ENCODE data around the gene METTL25. TPM values are rescaled to one million over a fixed set of nuclear protein-coding genes. Genes with fewer than 3 reads are reported as not detected.
"Not testable (repeated sequence)": the region's sequence is repeated elsewhere in the genome, so short reads cannot be mapped to it uniquely, and the experiment has no call there.

METTL25 gene
- 9.1 and 9.2 TPM in 2 replicates for total RNA-seq (2014; rRNA removed; shearing (Covaris generic))

- no peaks in the 10 kb centered on the region for H3K4me1 ChIP-seq
- no peaks in the 10 kb centered on the region for H3K9me3 ChIP-seq (replicated peaks)
- H3K27me3 ChIP-seq, result no peaks in the 10 kb centered on the region
- H3K36me3 ChIP-seq, result peaks cover 31% of the 10 kb centered on the region
- DNase-seq, result peak; percentile 94 to 97
- peak within 1 kb of the TSS; percentile 96 for H3K27ac ChIP-seq
- H3K4me3 ChIP-seq, result peak within 1 kb of the TSS; percentile 97
Observed at GRCh38 chr12:82358200-82359114, at the start of gene METTL25, which contains the start of gene CCDC59. Gene METTL25, plus strand, starts transcription at chr12:82358529. Its CDS starts 37 bp downstream, at chr12:82358566. Gene CCDC59, minus strand, starts transcription at chr12:82358387. Its CDS starts 11 bp downstream, at chr12:82358376.

DNA sequence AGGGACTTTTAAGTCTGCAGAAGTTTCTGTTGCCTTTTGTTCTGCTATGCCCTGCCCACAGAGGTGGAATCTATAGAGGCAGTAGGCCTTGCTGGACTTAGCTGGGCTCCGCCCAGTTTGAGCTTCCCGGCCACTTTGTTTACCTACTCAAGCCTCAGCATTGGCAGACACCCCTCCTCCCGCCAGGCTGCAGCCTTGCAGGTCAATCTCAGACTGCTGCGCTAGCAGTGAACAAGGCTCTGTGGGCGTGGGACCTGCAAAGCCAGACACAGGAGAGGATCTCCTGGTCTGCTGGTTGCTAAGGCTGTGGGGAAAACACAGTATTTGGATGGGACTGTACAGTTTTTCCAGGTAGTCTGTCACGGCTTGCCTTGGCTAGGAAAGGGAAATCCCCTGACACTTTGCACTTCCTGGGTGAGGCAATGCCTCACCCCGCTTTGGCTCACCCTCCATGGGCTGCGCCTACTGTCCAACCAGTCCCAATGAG lies 43.9 kb upstream of the METTL25 start:
- DNase-seq, result peak; percentile 8 to 30
- H3K9me3 ChIP-seq (replicated peaks), result no peaks in the 10 kb centered on the region
- no peak overlapping the region for H3K27ac ChIP-seq
- H3K4me3 ChIP-seq, result no peak overlapping the region
- no peaks in the 10 kb centered on the region for H3K4me1 ChIP-seq
- H3K27me3 ChIP-seq, result no peaks in the 10 kb centered on the region
- no peaks in the 10 kb centered on the region for H3K36me3 ChIP-seq

DNA sequence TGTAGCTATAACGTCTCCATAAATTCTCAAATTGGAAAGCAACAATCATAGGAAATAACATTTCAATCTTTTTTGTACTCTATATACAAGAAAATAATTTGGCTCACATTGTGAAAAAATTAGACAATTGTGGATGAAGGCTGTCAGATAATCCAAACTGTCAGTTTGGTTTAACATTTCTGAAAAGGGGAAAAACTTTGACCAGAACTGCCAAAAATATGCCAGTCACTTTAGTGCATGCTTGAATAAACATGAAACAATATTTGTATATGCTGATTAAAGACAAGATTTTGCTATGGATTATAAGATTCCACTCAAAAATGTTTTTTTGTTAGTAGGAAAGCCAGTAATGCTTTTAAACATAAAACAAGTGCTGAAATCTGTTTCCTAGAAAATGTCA lies 39.1 kb upstream of the METTL25 start:
- no peak for DNase-seq

GRCh38 chr12:82325540-82326336 lies 32.6 kb upstream of the METTL25 start:
- DNase-seq, result no peak
- Histone ChIP-seq H3K27ac (no peak overlapping the region), H3K9me3 (replicated peaks) (no peaks in the 10 kb centered on the region), H3K4me3 (no peak overlapping the region), H3K27me3 (no peaks in the 10 kb centered on the region), H3K4me1 (no peaks in the 10 kb centered on the region), H3K36me3 (no peaks in the 10 kb centered on the region)

More for the DNA sequence above, 39.1 kb upstream of the METTL25 start:
- no peaks in the 10 kb centered on the region for H3K4me1 ChIP-seq
- no peak overlapping the region for H3K4me3 ChIP-seq
- no peaks in the 10 kb centered on the region for H3K9me3 ChIP-seq (replicated peaks)
- H3K27ac ChIP-seq, result no peak overlapping the region
- H3K27me3 ChIP-seq, result no peaks in the 10 kb centered on the region
- H3K36me3 ChIP-seq, result no peaks in the 10 kb centered on the region

- DNase-seq, result peak in 1 of 2 experiments; percentile 45
- no peaks in the 10 kb centered on the region for H3K27me3 ChIP-seq
- H3K36me3 ChIP-seq, result no peaks in the 10 kb centered on the region
- H3K4me3 ChIP-seq, result no peak overlapping the region
- H3K4me1 ChIP-seq, result no peaks in the 10 kb centered on the region
- H3K27ac ChIP-seq, result no peak overlapping the region
- no peaks in the 10 kb centered on the region for H3K9me3 ChIP-seq (replicated peaks)
Observed at GRCh38 chr12:82326905-82327503, 31.3 kb upstream of the METTL25 start.

GRCh38 chr12:82327861-82328260 lies 30.5 kb upstream of the METTL25 start:
- H3K4me3 ChIP-seq, result no peak overlapping the region

DNA sequence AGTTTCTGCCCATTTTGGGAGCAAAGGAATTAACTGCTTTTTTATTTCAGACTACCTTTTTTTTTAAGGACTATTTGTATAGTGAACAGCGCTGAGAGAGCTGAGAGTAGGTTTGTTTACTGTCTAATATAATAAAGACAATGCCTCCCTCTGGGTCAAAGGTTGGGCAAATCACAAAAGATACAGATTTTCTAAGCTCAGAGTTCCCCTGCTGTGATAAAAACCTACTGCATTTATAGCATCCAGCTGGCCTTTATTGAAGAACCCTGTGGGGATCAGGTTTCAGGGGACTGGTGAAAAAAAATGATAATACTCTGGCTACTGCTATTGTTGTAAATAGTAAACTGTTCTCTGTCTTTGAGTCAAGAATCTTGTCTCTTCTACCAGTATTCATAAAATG lies 28.8 kb upstream of the METTL25 start:
- Histone ChIP-seq H3K27ac (no peak overlapping the region), H3K4me3 (no peak overlapping the region), H3K36me3 (no peaks in the 10 kb centered on the region), H3K9me3 (replicated peaks) (no peaks in the 10 kb centered on the region), H3K4me1 (no peaks in the 10 kb centered on the region), H3K27me3 (no peaks in the 10 kb centered on the region)
- peak in 1 of 2 experiments; percentile 20 for DNase-seq

More at GRCh38 chr12:82327861-82328260, 30.5 kb upstream of the METTL25 start:
- no peak for DNase-seq
- Histone ChIP-seq H3K27me3 (no peaks in the 10 kb centered on the region), H3K9me3 (replicated peaks) (no peaks in the 10 kb centered on the region), H3K36me3 (no peaks in the 10 kb centered on the region), H3K4me1 (no peaks in the 10 kb centered on the region), H3K27ac (no peak overlapping the region)

GRCh38 chr12:82350161-82350560 lies 8.2 kb upstream of the METTL25 start:
- no peaks in the 10 kb centered on the region for H3K27me3 ChIP-seq
- no peaks in the 10 kb centered on the region for H3K9me3 ChIP-seq (replicated peaks)
- H3K27ac ChIP-seq, result no peak overlapping the region
- no peak for DNase-seq
- H3K4me3 ChIP-seq, result no peak overlapping the region
- H3K36me3 ChIP-seq, result peaks cover 27% of the 10 kb centered on the region
- no peaks in the 10 kb centered on the region for H3K4me1 ChIP-seq

DNA sequence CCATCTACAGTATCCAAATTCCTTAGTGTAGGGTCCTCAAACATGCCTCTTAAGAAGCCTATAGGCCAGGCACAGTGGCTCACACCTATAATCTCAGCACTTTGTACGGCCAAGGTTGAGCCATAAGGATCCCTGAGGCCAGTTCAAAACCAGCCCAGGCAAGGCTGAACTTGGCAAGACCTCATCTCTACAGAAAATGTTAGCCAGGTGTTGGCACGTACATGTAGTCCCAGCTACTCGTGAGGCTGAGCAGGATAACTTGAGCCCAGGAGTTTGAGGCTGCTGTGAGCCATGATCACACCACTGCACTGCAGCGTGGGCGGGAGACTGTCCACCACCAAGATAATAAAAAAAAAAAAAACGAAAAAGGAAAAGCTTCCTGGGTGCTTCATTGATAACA lies 6.9 kb upstream of the METTL25 start:
- Histone ChIP-seq H3K9me3 (replicated peaks) (no peaks in the 10 kb centered on the region), H3K36me3 (peaks cover 36% of the 10 kb centered on the region)
- DNase-seq, result no peak

DNA sequence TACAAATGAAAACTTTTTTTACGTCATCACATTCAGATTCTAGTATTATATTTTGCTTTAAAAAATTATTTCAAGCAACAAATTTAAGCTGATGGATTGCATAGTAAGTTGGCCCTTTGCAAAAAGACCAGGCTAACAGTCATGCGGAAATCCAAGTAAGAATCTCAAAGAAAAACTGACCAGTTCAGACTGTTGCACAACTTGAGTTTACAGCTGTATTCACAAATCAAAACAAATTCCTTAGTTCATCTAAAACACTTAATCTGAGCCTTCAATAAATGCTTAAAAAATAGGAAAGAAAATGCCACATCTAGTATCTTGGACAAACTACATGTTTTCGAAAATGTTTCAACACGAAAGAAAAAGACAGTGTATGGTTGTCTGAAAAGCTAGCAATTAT lies 989 bp upstream of the METTL25 start:
- H3K4me3 ChIP-seq, result peak overlapping the region; percentile 97
- DNase-seq, result no peak
- no peaks in the 10 kb centered on the region for H3K27me3 ChIP-seq
- H3K27ac ChIP-seq, result peak overlapping the region; percentile 96
- no peaks in the 10 kb centered on the region for H3K4me1 ChIP-seq
- peaks cover 37% of the 10 kb centered on the region for H3K36me3 ChIP-seq
- no peaks in the 10 kb centered on the region for H3K9me3 ChIP-seq (replicated peaks)

More for the DNA sequence above, 6.9 kb upstream of the METTL25 start:
- Histone ChIP-seq H3K4me1 (no peaks in the 10 kb centered on the region), H3K27ac (no peak overlapping the region), H3K4me3 (no peak overlapping the region), H3K27me3 (no peaks in the 10 kb centered on the region)

GRCh38 chr12:82357845-82358199 lies 507 bp upstream of the METTL25 start:
- Histone ChIP-seq H3K9me3 (replicated peaks) (no peaks in the 10 kb centered on the region), H3K36me3 (peaks cover 37% of the 10 kb centered on the region), H3K4me1 (no peaks in the 10 kb centered on the region), H3K4me3 (peak overlapping the region; percentile 97), H3K27me3 (no peaks in the 10 kb centered on the region), H3K27ac (peak overlapping the region; percentile 96)
- no peak for DNase-seq

DNA sequence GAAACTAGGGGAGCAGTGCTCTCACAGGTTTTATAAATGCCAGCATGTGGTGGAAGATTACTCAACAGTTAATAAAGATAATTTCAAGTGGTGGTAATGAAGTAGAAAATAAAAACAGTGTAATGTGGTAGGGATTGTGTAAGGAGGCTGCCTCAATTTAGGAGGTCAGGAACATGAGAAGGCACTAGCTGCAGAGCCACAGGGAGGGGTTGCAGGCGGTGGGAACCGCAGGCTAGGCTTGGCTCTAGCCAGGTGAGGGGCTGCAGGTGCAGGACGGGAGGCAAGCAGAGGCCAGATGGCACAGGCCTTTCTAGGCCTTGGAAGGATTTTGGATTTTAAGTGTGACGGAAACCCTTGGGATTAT lies 768 bp downstream of the METTL25 start:
- H3K4me3 ChIP-seq, result peak overlapping the region; percentile 97
- no peaks in the 10 kb centered on the region for H3K9me3 ChIP-seq (replicated peaks)
- H3K4me1 ChIP-seq, result no peaks in the 10 kb centered on the region
- H3K27ac ChIP-seq, result no peak overlapping the region
- H3K36me3 ChIP-seq, result peaks cover 25% of the 10 kb centered on the region
- H3K27me3 ChIP-seq, result no peaks in the 10 kb centered on the region
- peak in 1 of 2 experiments; percentile 19 for DNase-seq

GRCh38 chr12:82360834-82361233 lies 2.5 kb downstream of the METTL25 start:
- not testable (repeated sequence) for H3K4me1 ChIP-seq; H3K27me3 ChIP-seq; H3K36me3 ChIP-seq; H3K9me3 ChIP-seq (replicated peaks); DNase-seq; H3K27ac ChIP-seq; H3K4me3 ChIP-seq

DNA sequence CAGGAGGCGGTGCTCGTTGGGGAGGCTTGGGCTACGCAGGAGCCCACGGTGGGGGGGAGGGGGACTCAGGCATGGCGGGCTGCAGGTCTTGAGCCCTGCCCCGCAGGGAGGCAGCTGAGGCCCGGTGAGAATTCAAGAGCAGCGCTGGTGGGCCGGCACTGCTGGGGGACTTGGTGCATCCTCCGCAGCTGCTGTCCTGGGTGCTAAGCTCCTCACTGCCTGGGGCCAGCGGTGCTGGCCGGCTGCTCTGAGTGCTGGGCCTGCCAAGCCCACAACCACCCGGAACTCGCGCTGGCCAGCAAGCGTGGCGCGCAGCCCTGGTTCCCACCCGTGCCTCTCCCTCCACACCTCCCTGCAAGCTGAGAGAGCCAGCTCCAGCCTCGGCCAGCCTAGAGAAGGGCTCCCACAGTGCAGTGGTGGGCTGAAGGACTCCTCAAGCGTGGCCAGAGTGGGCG lies 3.2 kb downstream of the METTL25 start:
- Histone ChIP-seq H3K36me3 (peaks cover 4% of the 10 kb centered on the region), H3K4me3 (no peak overlapping the region), H3K27ac (no peak overlapping the region), H3K4me1 (no peaks in the 10 kb centered on the region), H3K9me3 (replicated peaks) (no peaks in the 10 kb centered on the region), H3K27me3 (no peaks in the 10 kb centered on the region)
- DNase-seq, result no peak
